GM19463 (cell line): ENCODE measurements around the gene FXYD5.

Experiments used
- ATAC-seq: cut with Tn5 transposase; IDR thresholded peaks from one replicate; pipeline ENCODE4 v1.9.1; 2021; ENCODE audit warnings: mild to moderate bottlenecking, moderate library complexity; ENCODE audit not compliant: unreplicated experiment

Gene FXYD5, protein sequence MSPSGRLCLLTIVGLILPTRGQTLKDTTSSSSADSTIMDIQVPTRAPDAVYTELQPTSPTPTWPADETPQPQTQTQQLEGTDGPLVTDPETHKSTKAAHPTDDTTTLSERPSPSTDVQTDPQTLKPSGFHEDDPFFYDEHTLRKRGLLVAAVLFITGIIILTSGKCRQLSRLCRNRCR

DNA sequence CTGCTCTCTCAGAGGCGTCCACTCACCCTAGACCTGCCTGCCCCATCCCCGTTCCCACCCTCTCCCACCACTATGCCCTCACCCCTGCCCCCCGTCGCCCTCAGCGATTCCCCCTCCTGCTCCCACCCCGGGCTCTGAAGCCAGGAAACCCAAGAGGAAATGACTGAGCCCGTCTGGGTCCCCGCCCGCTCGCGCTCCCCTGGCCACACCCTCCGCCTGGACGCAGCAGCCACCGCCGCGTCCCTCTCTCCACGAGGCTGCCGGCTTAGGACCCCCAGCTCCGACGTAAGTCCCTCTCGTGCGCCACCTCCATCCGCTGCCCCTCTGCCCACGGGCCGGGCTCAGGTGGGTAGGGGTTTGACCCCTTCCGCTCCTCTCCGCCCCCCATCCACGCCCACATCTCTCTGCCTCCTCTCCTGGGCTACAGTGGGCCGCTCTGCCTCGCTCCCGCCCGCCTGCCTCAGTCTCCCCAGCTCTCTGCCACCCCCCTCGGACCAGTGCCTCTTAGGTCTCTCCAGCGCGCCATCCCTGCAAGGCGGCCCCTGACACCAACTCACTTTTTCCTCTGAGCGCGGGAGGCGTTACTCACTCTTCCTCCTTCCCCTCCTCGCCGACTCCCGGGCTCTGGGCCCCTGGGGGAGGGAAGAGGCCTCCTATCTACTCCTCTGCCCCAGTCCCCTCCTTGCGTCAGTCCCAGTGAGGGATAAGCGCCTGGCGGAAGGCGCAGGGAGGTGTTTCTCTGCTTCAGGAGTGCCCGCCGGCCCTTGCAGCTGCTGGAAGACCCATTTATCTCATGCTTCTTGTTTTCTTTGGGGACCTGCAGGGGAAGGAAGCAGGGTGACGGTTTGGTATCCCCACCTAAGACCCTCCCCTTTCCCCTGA, at the start of gene FXYD5:
FXYD5 (plus strand) TSS at position 211 of the 882 bp plus-strand sequence. CDS start 816 bp downstream, outside the sequence.
- no peak for ATAC-seq

DNA sequence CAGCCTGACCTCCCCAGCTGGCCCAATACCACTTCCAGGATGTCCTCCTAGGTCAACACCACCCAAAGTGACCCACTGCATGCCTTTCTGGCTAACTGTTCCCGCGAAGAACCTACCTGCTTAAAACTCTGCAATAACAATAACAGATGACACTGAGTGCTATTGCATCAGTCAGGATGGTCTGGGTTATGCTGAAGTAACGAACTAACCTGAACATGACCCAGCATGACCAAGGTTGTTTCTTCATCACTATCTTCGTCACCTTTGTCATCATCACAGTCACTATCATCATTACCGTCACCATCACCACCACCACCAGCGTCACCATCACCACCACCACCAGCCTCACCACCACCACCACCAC, 49.5 kb upstream of the FXYD5 start:
- ATAC-seq = no peak

GRCh38 chr19:35105411-35106290, 48.9 kb upstream of the FXYD5 start:
- no peak for ATAC-seq

DNA sequence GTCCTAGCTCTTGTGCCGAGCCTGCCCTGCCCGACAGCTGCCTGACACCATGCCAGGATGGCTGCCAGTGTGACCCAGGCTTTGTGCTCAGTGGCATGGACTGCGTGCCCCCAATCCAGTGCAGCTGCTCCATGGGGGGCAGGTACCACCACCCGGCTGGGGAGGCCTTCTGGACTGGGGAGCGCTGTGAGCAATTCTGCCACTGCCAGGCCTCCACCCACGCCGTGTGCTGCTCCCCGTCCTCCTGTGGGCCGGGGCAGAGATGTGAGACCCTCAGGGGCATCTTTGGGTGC, 48.3 kb upstream of the FXYD5 start:
- ATAC-seq = no peak

DNA sequence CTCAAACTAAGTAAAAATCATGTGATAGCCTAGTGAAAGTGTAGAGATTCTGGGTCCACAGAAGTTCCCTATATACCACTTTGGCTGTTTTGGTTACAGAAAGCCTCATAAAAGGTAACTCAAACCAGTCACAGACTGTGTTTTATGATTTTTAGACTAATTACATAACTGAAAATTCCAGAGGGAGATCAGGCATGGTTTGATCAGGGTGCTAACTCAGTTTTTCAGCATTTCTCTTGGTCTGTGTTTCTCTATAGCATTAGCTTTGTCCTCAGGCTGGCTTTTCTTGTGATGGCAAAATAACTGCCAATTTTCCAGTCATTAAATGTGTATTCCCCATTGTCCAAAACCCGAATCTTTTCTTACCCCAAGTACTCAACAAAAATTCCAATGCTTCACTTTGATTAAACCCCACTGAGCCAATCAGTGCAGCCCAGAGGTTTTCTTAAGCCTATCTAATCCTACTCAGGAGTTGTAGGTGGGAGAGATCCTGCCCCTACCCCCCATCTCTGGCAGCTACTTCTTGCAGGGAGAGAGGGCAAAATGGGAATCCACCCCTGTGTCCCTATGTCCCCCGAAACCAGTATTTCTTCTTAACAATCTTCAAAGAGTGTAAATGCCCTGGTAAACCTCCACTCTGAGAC, 47.5 kb upstream of the FXYD5 start:
- no peak for ATAC-seq

- no peak for ATAC-seq
Observed at GRCh38 chr19:35107545-35107944, 47.0 kb upstream of the FXYD5 start.

DNA sequence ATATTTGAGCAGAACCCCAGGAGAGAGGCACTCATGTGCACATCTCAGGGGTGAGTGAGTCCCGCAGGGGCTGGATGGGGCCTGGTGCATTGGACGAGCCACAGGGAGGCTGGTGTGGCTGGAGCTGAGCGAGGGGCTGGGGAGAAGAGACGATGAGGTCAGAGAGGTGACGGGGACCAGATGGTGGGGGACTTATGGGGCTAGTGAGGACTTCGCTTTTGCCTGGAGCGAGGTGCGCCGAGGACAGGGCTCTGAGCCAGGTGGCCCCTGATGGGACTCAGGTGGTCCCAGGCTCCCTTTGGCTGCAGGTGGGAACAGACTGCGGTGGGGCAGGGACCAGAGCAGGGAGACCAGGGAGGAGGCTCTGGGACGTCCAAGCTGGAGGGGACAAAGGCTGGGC, 45.8 kb upstream of the FXYD5 start:
- ATAC-seq = no peak

GRCh38 chr19:35109395-35110112, 45.0 kb upstream of the FXYD5 start:
- no peak for ATAC-seq

DNA sequence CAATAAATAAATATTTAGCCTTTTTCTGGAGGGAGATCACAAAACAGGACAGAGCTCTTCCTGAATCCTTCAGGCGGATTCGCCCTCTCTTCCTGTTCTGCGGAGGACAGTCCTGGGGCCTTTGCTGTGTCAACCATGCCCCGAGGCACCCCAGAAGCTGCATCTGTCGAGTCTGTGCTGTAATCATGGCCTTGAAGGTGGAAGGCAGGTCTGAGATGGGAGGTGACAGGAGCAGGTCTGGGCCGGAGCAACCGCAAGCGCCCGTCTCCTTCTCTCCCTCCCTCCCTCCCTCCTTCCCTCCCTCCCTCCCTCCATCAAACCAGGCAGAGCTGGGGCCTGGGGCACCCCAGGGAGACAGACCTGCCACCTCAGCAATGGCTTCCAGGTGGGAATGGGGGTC, 43.6 kb upstream of the FXYD5 start:
- ATAC-seq = no peak

GRCh38 chr19:35112995-35113688, 41.4 kb upstream of the FXYD5 start:
- ATAC-seq = no peak

DNA sequence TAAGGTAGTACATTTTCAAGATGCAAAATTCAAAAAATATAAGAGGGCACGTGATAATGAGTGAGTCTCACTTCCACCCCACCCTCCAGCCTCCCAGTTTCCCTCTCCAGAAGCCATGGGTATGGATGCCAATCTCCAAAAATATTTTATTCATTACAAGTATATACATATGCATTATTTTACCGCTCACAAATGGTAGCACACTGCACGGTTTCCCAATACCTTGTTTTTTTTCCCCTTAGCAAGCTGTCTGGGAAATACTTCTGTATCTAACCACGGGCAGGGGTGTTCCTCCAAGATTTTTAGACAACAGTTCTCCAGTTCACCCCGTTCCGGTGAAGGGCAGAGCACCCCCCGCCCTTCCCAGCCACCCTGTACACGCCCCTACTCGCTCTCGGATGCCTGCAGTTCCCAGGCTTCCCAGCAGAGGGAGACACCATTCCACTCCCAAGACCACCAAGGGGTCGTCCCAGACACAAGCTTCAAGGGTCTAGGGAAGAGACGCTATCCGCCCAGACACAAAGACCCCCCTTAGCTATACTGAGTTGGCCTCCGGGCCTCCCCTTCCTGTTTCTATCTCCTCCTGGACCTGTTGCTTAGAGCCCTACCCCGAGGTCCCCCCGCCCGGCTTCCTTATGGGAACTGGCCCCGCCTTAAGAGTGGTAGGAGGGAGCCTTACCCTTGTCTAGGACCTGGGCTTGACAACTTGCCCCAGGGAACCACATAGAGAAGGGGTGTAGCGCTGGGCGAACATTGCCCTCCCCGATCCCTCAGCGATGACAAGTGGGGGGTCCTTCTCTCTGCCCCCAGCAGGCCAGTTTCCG, 40.0 kb upstream of the FXYD5 start:
- no peak for ATAC-seq

DNA sequence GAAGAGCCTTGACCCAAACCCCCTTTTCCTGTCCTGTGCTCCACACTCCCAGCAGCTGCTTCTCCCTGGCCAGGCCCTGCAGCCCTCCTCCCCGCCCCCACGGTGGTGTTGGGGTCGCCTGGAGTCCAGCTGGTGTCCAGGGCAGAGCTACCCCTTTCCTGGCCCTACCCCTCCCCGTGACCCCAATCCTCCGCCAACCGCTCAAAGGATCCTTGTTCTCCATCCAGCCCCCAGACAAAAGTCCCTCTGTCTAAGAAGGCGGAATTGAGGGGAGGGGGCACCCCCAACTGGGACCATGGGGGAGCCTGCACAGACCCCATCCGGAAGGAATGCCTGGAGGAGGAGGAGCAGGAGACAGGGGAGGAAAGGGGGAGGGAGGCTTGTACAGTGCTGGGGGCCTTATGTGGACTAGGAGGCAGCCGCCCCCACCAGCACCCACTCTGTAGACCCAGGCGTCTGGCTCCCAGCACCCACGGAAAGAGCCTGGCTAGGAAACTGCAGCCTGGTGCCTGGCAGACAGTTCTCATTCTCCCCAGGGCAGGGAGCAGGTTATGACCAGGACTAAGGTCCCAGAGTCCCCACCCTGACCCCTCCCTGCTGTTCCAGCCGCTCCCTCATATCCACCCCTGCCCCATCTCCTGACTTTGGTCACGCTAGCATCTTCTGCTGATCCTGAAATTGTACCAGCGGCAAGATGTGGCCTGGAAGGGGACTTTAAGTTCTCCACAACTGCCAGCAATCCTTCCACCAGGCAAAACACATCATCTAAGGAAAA, 39.2 kb upstream of the FXYD5 start, which contains the start of gene FXYD3:
FXYD3 (plus strand) TSS at position 647 of the 775 bp plus-strand sequence. CDS start 3,554 bp downstream, outside the sequence.
- ATAC-seq = no peak

DNA sequence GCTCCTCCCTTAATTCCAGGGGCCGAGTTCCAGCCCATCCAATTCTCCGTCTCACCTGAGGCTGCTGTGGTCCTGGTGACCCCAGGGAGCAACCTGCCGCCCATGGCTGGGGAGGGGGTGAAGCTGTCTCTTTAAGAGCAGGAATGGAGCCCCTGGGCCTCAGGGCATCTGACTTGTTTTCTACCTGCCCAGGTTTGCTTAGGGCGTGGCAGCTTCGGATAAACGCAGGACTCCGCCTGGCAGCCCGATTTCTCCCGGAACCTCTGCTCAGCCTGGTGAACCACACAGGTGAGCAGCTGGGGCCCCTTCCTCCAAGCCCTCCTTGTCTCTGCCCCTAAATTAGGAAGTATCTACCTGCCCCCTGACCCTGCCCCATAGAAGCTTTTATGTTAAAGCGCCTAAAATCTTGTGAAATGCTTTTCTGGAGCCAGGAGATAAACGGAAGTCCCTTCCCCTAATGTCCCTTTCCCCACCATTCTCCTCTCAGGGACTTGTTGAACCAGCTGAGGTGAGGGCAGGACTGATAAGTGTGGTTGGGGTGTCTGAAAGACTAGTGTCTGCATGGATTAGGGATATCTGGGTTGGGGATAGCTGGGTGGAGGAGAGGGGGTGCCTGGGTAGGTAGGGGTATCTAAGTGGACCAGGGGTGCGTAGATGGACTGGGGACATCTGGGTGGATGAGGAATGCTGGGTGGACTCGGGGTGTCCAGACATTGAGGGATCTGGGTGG, 38.3 kb upstream of the FXYD5 start:
- ATAC-seq = no peak

DNA sequence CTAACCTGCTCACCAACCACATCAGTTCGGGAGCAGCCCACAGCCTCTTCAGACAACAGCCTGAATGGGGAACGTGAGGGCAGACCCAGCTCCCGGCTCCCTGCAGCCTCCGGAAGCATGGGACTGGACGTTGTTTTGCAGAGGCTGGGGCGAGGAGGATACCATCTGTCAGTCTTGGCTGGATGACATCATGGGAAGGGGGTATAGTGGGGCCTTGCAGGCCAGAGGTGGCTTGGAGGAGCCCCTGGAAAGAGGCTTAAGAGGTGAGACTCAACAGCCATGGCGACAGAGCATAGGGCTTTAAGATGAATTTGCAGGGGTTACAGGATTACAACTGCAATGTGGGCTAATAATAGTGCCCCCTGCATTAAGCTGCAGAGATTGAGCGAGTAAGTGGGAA, 37.4 kb upstream of the FXYD5 start:
- ATAC-seq = no peak

DNA sequence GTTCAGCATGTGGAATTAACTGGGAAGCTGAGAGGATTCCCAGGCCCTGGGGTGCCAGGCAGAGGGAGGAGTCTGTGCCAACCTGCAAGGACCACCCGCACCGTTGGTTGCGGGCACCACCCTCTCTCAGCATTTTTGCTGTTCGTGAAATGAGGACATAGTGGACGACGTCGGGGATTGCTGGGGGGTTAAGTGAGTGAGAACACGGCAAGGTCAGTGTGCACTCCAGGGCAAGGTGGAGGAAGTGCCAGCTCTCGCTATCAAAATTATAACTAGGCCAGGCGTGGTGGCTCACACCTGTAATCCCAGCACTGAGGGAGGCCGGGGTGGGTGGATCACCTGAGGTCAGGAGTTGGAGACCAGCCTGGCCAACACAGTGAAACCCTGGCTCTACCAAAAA, 36.7 kb upstream of the FXYD5 start:
- no peak for ATAC-seq

- no peak for ATAC-seq
Observed at GRCh38 chr19:35118268-35119020, 36.1 kb upstream of the FXYD5 start.

GRCh38 chr19:35119091-35119490, 35.4 kb upstream of the FXYD5 start:
- ATAC-seq = no peak
